ENCODE data around the gene TXN.
"Not testable (repeated sequence)": the region's sequence is repeated elsewhere in the genome, so short reads cannot be mapped to it uniquely, and the experiment has no call there.

TXN gene

GRCh38 chr9:110257097-110257841 lies 962 bp upstream of the TXN start:
- peak; percentile 57 for DNase-seq

GRCh38 chr9:110255463-110256379 lies 586 bp downstream of the TXN start:
- DNase-seq, result peak; percentile 74

- DNase-seq, result peak; percentile 48
Observed at GRCh38 chr9:110255034-110255462, 1.3 kb downstream of the TXN start.

GRCh38 chr9:110254500-110254899 lies 1.8 kb downstream of the TXN start:
- DNase-seq, result no peak

- DNase-seq, result peak; percentile 28
Observed at GRCh38 chr9:110252509-110253139, 3.7 kb downstream of the TXN start.

- DNase-seq, result not testable (repeated sequence)
Observed at GRCh38 chr9:110251770-110252169, 4.5 kb downstream of the TXN start.

- DNase-seq, result peak; percentile 21
Observed at GRCh38 chr9:110251212-110251611, 5.1 kb downstream of the TXN start.

GRCh38 chr9:110249603-110250002 lies 6.7 kb downstream of the TXN start:
- DNase-seq, result no peak

- DNase-seq, result no peak
Observed at GRCh38 chr9:110248361-110248760, 7.9 kb downstream of the TXN start.

- no peak for DNase-seq
Observed at GRCh38 chr9:110246214-110246613, 10.1 kb downstream of the TXN start.

- no peak for DNase-seq
Observed at GRCh38 chr9:110244616-110245015, 11.7 kb downstream of the TXN start.

- peak; percentile 43 for DNase-seq
Observed at GRCh38 chr9:110241858-110242321, 14.4 kb downstream of the TXN start.

GRCh38 chr9:110241260-110241857 lies 14.9 kb downstream of the TXN start:
- DNase-seq, result no peak

- no peak for DNase-seq
Observed at GRCh38 chr9:110240198-110240597, 16.1 kb downstream of the TXN start.

- DNase-seq, result no peak
Observed at GRCh38 chr9:110228321-110228720, 28.0 kb downstream of the TXN start.

- no peak for DNase-seq
Observed at GRCh38 chr9:110224583-110224982, 31.7 kb downstream of the TXN start.

- DNase-seq, result peak; percentile 16
Observed at GRCh38 chr9:110220809-110221208, 35.5 kb downstream of the TXN start.

- peak; percentile 74 for DNase-seq
Observed at GRCh38 chr9:110217656-110218099, 38.6 kb downstream of the TXN start.

GRCh38 chr9:110214586-110215355 lies 41.5 kb downstream of the TXN start:
- no peak for DNase-seq

GRCh38 chr9:110214090-110214489 lies 42.2 kb downstream of the TXN start:
- DNase-seq, result no peak

- no peak for DNase-seq
Observed at GRCh38 chr9:110213413-110214044, 42.8 kb downstream of the TXN start.

Data from DMS53 (cell line).